ENCODE data around the gene SDHAF4. TPM values are rescaled to one million over a fixed set of nuclear protein-coding genes. Genes with fewer than 3 reads are reported as not detected.

SDHAF4 gene
- total RNA-seq, 6 experiments from 2014 or later: 2.9 to 5.5 (median 4.5) TPM

DNA sequence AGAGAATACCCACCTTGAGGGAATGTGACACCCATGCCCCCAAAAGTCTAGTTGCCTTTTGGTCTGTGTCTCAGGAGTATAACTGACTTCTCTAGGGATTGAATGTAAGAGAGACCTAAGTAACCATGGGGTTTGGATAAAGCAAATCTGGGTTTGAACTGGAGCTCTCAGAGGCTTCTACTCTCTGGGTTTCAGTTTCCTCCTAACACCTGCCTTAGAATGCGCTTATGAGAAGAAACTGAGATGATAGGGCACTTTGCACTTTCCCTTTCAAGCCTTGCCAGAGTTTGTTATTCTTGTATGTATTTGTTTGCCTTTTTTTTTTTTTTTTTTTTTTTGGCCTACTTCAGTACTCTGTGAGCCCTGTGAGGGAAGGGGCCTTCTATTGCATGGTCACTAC lies 19.4 kb downstream of the SDHAF4 start:
- H3K4me3 ChIP-seq: no peak overlapping the region
- TF ChIP-seq, protein P1, sequence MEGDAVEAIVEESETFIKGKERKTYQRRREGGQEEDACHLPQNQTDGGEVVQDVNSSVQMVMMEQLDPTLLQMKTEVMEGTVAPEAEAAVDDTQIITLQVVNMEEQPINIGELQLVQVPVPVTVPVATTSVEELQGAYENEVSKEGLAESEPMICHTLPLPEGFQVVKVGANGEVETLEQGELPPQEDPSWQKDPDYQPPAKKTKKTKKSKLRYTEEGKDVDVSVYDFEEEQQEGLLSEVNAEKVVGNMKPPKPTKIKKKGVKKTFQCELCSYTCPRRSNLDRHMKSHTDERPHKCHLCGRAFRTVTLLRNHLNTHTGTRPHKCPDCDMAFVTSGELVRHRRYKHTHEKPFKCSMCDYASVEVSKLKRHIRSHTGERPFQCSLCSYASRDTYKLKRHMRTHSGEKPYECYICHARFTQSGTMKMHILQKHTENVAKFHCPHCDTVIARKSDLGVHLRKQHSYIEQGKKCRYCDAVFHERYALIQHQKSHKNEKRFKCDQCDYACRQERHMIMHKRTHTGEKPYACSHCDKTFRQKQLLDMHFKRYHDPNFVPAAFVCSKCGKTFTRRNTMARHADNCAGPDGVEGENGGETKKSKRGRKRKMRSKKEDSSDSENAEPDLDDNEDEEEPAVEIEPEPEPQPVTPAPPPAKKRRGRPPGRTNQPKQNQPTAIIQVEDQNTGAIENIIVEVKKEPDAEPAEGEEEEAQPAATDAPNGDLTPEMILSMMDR (IDR thresholded peaks at IDR 0.05): no peak
- no peak for TF ChIP-seq POLR2A (IDR thresholded peaks at IDR 0.05)
- H3K36me3 ChIP-seq: peaks cover 0 to 8% (median 0%) of the 10 kb centered on the region in 4 donors
- H3K9me3 ChIP-seq: no peaks in the 10 kb centered on the region
- ATAC-seq: no peak
- no peaks in the 10 kb centered on the region for H3K27me3 ChIP-seq
- H3K4me1 ChIP-seq: no peaks in the 10 kb centered on the region
- intact Hi-C loops (cut with DNase I): no loop called here
- no peak for DNase-seq
- 100% methylated on average over 1 of the region's 1 CpG for WGBS (ENCODE audit: insufficient coverage, low coverage, low lambda C conversion rate, missing lambda C conversion rate)
- no peak overlapping the region for H3K27ac ChIP-seq

DNA sequence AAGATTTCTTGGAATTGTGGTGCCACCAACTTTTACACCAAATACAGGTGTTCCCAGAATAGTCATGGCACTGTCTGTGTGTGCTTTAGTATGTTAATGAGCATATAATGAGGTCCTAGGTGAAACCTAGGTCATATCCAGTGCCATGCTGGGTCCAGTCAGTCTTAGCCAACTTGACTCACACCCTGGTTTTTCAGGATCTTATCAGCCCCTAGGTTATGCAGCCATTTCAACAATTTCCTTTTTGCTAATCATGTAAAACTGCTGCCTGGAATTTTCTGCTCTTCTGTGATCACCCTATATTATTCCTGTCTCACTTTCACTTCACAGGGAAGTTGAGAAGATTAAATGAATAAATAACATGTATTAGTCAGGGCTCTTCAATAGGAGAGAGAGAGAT lies 23.7 kb downstream of the SDHAF4 start:
- Histone ChIP-seq H3K9me3 (no peaks in the 10 kb centered on the region), H3K4me3 (no peak overlapping the region), H3K4me1 (no peaks in the 10 kb centered on the region), H3K27me3 (no peaks in the 10 kb centered on the region), H3K36me3 (no peaks in the 10 kb centered on the region), H3K27ac (no peak overlapping the region)
- no peak for DNase-seq
- TF ChIP-seq, protein P1 (IDR thresholded peaks at IDR 0.05): no peak
- no peak for TF ChIP-seq POLR2A (IDR thresholded peaks at IDR 0.05)
- ATAC-seq: no peak
- intact Hi-C loops (cut with DNase I): no loop called here

DNA sequence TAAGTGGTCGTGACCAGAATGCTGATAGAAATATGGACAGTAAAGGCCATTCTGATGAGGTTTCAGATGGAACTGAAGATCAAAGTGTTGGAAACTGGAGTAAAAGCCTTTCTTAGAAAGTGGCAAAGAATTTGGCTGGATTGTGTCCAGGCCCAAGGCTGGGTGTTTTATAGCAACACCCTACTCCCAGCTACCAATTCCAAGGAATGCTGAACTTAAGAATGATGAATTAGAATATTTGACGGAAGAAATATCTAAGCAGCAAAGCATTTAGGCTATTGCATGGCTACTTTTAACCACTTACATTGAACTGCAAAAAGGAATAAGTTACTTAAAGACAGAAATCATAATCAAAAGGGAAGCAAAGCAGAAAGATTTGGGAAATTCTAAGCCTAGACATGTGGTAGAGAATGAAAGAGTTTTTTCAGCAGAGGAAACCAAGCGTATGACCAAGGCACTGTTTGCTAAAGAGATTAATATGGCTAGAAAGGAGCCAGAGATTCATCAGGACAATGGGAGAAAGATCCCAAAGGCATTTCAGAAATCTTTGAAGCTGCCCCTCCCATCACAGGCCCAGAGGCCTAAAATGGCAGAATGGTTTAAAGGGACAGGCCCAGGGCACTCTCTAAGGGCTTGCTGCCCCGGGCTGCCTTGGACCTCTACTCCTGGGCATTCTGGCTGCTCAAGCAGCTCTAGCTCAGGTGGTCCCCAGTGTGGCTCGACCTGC lies 25.8 kb downstream of the SDHAF4 start:
- intact Hi-C loops (cut with DNase I): no loop called here

DNA sequence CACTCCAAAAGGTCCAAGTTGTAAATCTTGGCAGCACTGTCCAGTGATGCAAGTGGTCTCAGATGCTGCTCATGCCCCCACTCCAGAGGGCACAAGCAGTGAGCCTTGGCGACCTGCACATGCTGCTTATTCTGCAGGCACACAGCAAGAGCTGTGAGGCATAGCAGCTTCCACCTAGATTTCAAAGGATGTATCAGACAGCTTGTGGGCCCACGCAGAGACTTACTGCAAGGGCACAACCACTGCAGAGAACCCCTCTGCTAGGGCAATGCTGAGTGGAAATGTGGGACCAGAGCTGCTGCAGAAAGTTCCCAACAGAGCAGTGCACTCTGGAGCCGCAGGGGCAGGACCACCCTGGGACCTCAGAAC lies 26.4 kb downstream of the SDHAF4 start:
- intact Hi-C loops (cut with DNase I): no loop called here
- no CpG with 5 or more reads among the region's 3 CpGs for WGBS (ENCODE audit: insufficient coverage, low coverage, low lambda C conversion rate, missing lambda C conversion rate)
- no peaks in the 10 kb centered on the region for H3K4me1 ChIP-seq

More for the DNA sequence above, 25.8 kb downstream of the SDHAF4 start:
- Histone ChIP-seq H3K36me3 (no peaks in the 10 kb centered on the region), H3K27me3 (no peaks in the 10 kb centered on the region), H3K27ac (no peak overlapping the region), H3K9me3 (no peaks in the 10 kb centered on the region), H3K4me1 (no peaks in the 10 kb centered on the region), H3K4me3 (no peak overlapping the region)
- TF ChIP-seq, protein P1 (IDR thresholded peaks at IDR 0.05): no peak
- no peak for TF ChIP-seq POLR2A (IDR thresholded peaks at IDR 0.05)
- no peak for DNase-seq
- WGBS (ENCODE audit: insufficient coverage, low coverage, low lambda C conversion rate, missing lambda C conversion rate): 64% methylated on average over 3 of the region's 5 CpGs
- ATAC-seq: no peak

More for the DNA sequence above, 26.4 kb downstream of the SDHAF4 start:
- Histone ChIP-seq H3K36me3 (no peaks in the 10 kb centered on the region), H3K9me3 (no peaks in the 10 kb centered on the region), H3K4me3 (no peak overlapping the region), H3K27ac (no peak overlapping the region), H3K27me3 (no peaks in the 10 kb centered on the region)
- ATAC-seq (no peak), DNase-seq (no peak)
- TF ChIP-seq POLR2A (IDR thresholded peaks at IDR 0.05): no peak
- TF ChIP-seq, protein P1 (IDR thresholded peaks at IDR 0.05): no peak
